Natural killer cell (primary cell): Measurements from ENCODE around the gene NCK1. TPM values are rescaled to one million over a fixed set of nuclear protein-coding genes. Genes with fewer than 3 reads are reported as not detected.

Source experiments
- ATAC-seq, 3 donors: fragments of 150-1000 bp in 2 of 3; fragments of 200-7000 bp in 1 of 3; cut with Tn5 transposase; 1 replicate in 1 of 3; 2 replicates in 2 of 3; pipeline ENCODE4 v1.10.0; 2021; ENCODE audit warnings: mild to moderate bottlenecking in 2 of 3, moderate library complexity in 2 of 3
- DNase-seq, 2 donors: peaks; one replicate each; pipeline versions ENCODE4 v3.0.0 to v3.0.0-alpha.2; 2013 to 2021; ENCODE audit warnings: mixed read lengths in 1 of 2
- H3K27ac ChIP-seq: one replicate; pipeline ENCODE4 v1.5.1; 2013; ENCODE audit warnings: mild to moderate bottlenecking, low read length
- H3K27me3 ChIP-seq: one replicate; pipeline ENCODE4 v1.6.1; 2013; ENCODE audit warnings: low read length; ENCODE audit not compliant: control insufficient read depth, insufficient read depth
- H3K36me3 ChIP-seq: one replicate; pipeline ENCODE4 v1.6.1; 2013; ENCODE audit warnings: low read length; ENCODE audit not compliant: control insufficient read depth, insufficient read depth
- H3K4me1 ChIP-seq: one replicate; pipeline ENCODE4 v1.6.1; 2013; ENCODE audit warnings: low read length; ENCODE audit not compliant: control insufficient read depth, insufficient read depth
- H3K4me3 ChIP-seq: one replicate; pipeline ENCODE4 v1.5.1; 2013; ENCODE audit warnings: low read length
- H3K9me3 ChIP-seq: one replicate; pipeline ENCODE4 v1.6.1; 2013; ENCODE audit warnings: low read length; ENCODE audit not compliant: control insufficient read depth, insufficient read depth
- H3K27ac Mint-ChIP-seq, 2 donors: one replicate each; pipeline ENCODE4 v1.8.0; 2022; ENCODE audit warnings: mild to moderate bottlenecking in 2 of 2, mixed read lengths in 2 of 2, moderate library complexity in 1 of 2
- H3K27me3 Mint-ChIP-seq, 2 donors: one replicate each; pipeline ENCODE4 v1.8.0; 2022; ENCODE audit warnings: low read depth in 2 of 2, mixed read lengths in 2 of 2
- H3K36me3 Mint-ChIP-seq: one replicate; pipeline ENCODE4 v1.8.0; 2022; ENCODE audit warnings: mixed read lengths
- H3K4me1 Mint-ChIP-seq, 2 donors: one replicate each; pipeline ENCODE4 v1.8.0; 2022; ENCODE audit warnings: mixed read lengths in 2 of 2
- H3K4me3 Mint-ChIP-seq: one replicate; pipeline ENCODE4 v1.8.0; 2022; ENCODE audit warnings: mild to moderate bottlenecking, moderate library complexity, mixed read lengths
- H3K9me3 Mint-ChIP-seq, 2 donors: one replicate each; pipeline ENCODE4 v1.8.0; 2022; ENCODE audit warnings: mixed read lengths in 2 of 2
- WGBS: methylation state at CpG from one replicate; pipeline ENCODE4 v1.1.7; 2013; ENCODE audit warnings: missing lambda C conversion rate; ENCODE audit not compliant: insufficient coverage; 5-methylcytosine and 5-hydroxymethylcytosine counted together
- intact Hi-C: fragments of 100-400 bp; cut with micrococcal nuclease; formaldehyde crosslinking; loops from one replicate; pipeline ENCODE4 v1.14.2; 2022
- total RNA-seq, 4 donors: library from RNA; stranded (reverse); fragments of 120-200 nt in 1 of 4; gene quantifications; one replicate each; pipeline versions ENCODE4 v1.2.3 to v1.2.4, GENCODE V29; 2013 to 2022
- TF ChIP-seq, protein P1 (sequence below): fragments of 200-600 bp; IDR thresholded peaks from one replicate; pipeline ENCODE4 v1.8.0; 2022; ENCODE audit warnings: antibody characterized with exemption

NCK1 gene
- total RNA-seq, 3 donors from 2014 or later (not counting 1 experiment from before 2014, with no cell fraction given): 61.2 to 77.9 (median 69.5) TPM

DNA sequence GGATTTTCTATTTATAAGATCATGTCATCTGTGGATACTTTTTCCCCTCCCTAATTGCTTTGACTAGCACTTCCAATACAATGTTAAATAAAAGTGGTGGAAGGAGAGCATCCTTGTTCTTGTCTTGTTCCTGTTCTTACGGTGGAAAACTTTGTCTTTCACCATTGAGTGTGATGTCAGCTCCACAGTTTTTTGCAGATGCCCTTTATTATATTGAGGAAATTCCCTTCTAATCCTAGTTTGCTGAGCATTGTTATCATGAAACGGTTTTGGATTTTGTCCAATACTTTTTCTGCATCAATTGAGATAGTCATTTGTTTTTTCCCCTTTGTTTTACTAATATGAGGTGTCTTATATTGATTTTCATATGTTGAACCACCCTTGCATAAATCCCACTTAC lies 75.8 kb downstream of the NCK1 start:
- WGBS: 83% methylated on average over 1 of the region's 2 CpGs
- no peaks in the 10 kb centered on the region for H3K27me3 Mint-ChIP-seq
- TF ChIP-seq, protein P1, sequence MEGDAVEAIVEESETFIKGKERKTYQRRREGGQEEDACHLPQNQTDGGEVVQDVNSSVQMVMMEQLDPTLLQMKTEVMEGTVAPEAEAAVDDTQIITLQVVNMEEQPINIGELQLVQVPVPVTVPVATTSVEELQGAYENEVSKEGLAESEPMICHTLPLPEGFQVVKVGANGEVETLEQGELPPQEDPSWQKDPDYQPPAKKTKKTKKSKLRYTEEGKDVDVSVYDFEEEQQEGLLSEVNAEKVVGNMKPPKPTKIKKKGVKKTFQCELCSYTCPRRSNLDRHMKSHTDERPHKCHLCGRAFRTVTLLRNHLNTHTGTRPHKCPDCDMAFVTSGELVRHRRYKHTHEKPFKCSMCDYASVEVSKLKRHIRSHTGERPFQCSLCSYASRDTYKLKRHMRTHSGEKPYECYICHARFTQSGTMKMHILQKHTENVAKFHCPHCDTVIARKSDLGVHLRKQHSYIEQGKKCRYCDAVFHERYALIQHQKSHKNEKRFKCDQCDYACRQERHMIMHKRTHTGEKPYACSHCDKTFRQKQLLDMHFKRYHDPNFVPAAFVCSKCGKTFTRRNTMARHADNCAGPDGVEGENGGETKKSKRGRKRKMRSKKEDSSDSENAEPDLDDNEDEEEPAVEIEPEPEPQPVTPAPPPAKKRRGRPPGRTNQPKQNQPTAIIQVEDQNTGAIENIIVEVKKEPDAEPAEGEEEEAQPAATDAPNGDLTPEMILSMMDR: no peak
- peaks cover 0 to 2% of the 10 kb centered on the region in 2 donors for H3K9me3 Mint-ChIP-seq
- peaks cover 62 to 73% of the 10 kb centered on the region in 2 donors for H3K4me1 Mint-ChIP-seq
- Histone ChIP-seq H3K27ac (no peak overlapping the region), H3K36me3 (peaks cover 5% of the 10 kb centered on the region), H3K9me3 (no peaks in the 10 kb centered on the region), H3K4me3 (no peak overlapping the region), H3K27me3 (no peaks in the 10 kb centered on the region), H3K4me1 (peaks cover 18% of the 10 kb centered on the region)
- peak overlapping the region; percentile 80 to 86 for H3K27ac Mint-ChIP-seq
- no peak overlapping the region for H3K4me3 Mint-ChIP-seq
- intact Hi-C loops: loop anchor here (5.0 kb wide), 2 partner anchors 76 to 186 kb away; partner anchors contain the start of genes NCK1 and STAG1
- DNase-seq: no peak
- H3K36me3 Mint-ChIP-seq: no peaks in the 10 kb centered on the region
- no peak for ATAC-seq

- Histone ChIP-seq H3K27me3 (no peaks in the 10 kb centered on the region), H3K4me3 (no peak overlapping the region), H3K27ac (no peak overlapping the region), H3K9me3 (no peaks in the 10 kb centered on the region), H3K36me3 (peaks cover 5% of the 10 kb centered on the region), H3K4me1 (peaks cover 20% of the 10 kb centered on the region)
- intact Hi-C loops: loop anchor here (5.0 kb wide), 2 partner anchors 76 to 186 kb away; partner anchors contain the start of genes NCK1 and STAG1
- ATAC-seq (peak in 2 of 3 donors; percentile 42 to 72), DNase-seq (no peak)
- peak overlapping the region; percentile 80 to 86 for H3K27ac Mint-ChIP-seq
- peaks cover 62 to 73% of the 10 kb centered on the region in 2 donors for H3K4me1 Mint-ChIP-seq
- H3K27me3 Mint-ChIP-seq: no peaks in the 10 kb centered on the region
- peaks cover 0 to 2% of the 10 kb centered on the region in 2 donors for H3K9me3 Mint-ChIP-seq
- no peaks in the 10 kb centered on the region for H3K36me3 Mint-ChIP-seq
- H3K4me3 Mint-ChIP-seq: no peak overlapping the region
- TF ChIP-seq, protein P1: no peak
Measured at GRCh38 chr3:136938334-136938733, 76.3 kb downstream of the NCK1 start.

DNA sequence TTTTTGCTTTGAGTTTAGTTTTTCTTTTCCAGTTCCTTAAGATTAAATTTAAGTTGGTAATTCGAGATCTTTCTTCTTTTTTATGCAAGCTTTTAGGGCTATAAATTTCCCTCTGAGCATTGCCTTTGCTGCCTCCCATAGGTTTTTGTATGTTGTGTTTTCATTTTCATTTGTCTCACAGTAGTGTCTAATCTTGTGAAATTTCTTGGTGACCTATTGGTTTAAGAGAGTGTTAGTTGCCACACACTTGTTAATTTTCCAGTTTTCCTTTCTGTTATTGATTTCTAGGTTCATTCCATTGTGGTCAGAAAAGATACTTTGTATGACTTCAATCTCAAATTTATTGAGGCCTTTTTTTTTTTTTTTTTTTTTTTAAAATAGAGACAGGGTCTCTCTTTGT lies 77.5 kb downstream of the NCK1 start:
- peaks cover 0 to 2% of the 10 kb centered on the region in 2 donors for H3K9me3 Mint-ChIP-seq
- no peaks in the 10 kb centered on the region for H3K27me3 Mint-ChIP-seq
- Histone ChIP-seq H3K27me3 (no peaks in the 10 kb centered on the region), H3K27ac (no peak overlapping the region), H3K9me3 (no peaks in the 10 kb centered on the region), H3K36me3 (peaks cover 5% of the 10 kb centered on the region), H3K4me3 (no peak overlapping the region), H3K4me1 (peaks cover 20% of the 10 kb centered on the region)
- DNase-seq: peak in 1 of 2 donors; percentile 19
- WGBS: no CpG with 5 or more reads among the region's 1 CpG
- intact Hi-C loops: loop anchor here (5.0 kb wide), 2 partner anchors 77 to 187 kb away; partner anchors contain the start of genes NCK1 and STAG1
- TF ChIP-seq, protein P1: no peak
- peak overlapping the region; percentile 80 to 86 for H3K27ac Mint-ChIP-seq
- no peaks in the 10 kb centered on the region for H3K36me3 Mint-ChIP-seq
- H3K4me1 Mint-ChIP-seq: peaks cover 67 to 73% of the 10 kb centered on the region in 2 donors
- ATAC-seq: peak; percentile 41 to 57 (median 54)
- peak overlapping the region; percentile 74 for H3K4me3 Mint-ChIP-seq

- no peak for DNase-seq
- Histone ChIP-seq H3K9me3 (no peaks in the 10 kb centered on the region), H3K27ac (no peak overlapping the region)
Measured at GRCh38 chr3:136942803-136943202, 80.8 kb downstream of the NCK1 start.

More at GRCh38 chr3:136942803-136943202, 80.8 kb downstream of the NCK1 start:
- no peaks in the 10 kb centered on the region for H3K27me3 Mint-ChIP-seq
- H3K36me3 ChIP-seq: peaks cover 12% of the 10 kb centered on the region
- no CpG with 5 or more reads among the region's 1 CpG for WGBS
- intact Hi-C loops: loop anchor here (5.0 kb wide), 2 partner anchors 36 to 746 kb away; partner anchors contain the start of gene MSL2
- peak overlapping the region; percentile 75 for H3K4me3 Mint-ChIP-seq
- H3K36me3 Mint-ChIP-seq: no peaks in the 10 kb centered on the region
- no peak overlapping the region for H3K4me3 ChIP-seq
- TF ChIP-seq, protein P1: no peak
- H3K4me1 Mint-ChIP-seq: peaks cover 71 to 74% of the 10 kb centered on the region in 2 donors
- peaks cover 0 to 2% of the 10 kb centered on the region in 2 donors for H3K9me3 Mint-ChIP-seq
- ATAC-seq: peak; percentile 53 to 69 (median 58)
- H3K27ac Mint-ChIP-seq: peak overlapping the region; percentile 47 to 62
- no peaks in the 10 kb centered on the region for H3K27me3 ChIP-seq
- peaks cover 16% of the 10 kb centered on the region for H3K4me1 ChIP-seq
